DMS79 (cell line): ENCODE measurements around the gene ACOT8.
"Not testable (repeated sequence)": the region's sequence is repeated elsewhere in the genome, so short reads cannot be mapped to it uniquely, and the experiment has no call there.

ENCODE experiments used
- DNase-seq: peaks from one replicate; lab custom pipeline; 2025; lab: John Stamatoyannopoulos, UW

ACOT8 gene

GRCh38 chr20:45857114-45857881, at the start of gene ACOT8, which contains the start of gene ZSWIM3:
ACOT8 (minus strand) TSS chr20:45857392; CDS start chr20:45857315, 77 bp downstream.
ZSWIM3 (plus strand) TSS chr20:45857614; CDS start chr20:45857826, 212 bp downstream.
- peak; percentile 91 for DNase-seq

DNA sequence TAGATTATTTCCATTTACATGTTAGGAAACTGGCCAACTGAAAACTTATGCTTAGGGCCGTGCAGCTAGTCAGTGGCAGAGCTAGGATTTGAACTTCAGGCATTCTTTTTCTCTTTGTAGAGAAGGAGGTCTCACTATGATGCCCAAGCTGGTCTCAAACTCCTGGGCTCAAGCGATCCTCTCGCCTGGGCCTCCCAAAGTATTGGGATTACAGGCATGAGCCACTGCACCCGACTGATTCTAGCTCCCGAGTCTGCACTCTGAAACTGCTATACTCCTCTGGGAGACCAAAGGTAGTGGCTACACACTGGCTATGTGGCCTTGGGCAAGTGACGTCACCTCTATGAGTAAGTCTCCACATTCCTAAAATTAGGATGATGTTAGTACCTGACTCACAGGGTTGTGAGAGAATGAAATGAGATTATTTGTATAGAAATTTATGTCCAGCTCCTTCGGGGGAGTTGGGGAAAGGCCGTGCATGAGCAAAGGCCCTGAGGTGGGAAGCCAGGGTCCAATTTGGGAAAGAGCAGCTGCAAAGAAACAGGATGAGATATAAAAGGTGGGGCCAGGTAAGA, 48.4 kb upstream of the ACOT8 start:
- no peak for DNase-seq

DNA sequence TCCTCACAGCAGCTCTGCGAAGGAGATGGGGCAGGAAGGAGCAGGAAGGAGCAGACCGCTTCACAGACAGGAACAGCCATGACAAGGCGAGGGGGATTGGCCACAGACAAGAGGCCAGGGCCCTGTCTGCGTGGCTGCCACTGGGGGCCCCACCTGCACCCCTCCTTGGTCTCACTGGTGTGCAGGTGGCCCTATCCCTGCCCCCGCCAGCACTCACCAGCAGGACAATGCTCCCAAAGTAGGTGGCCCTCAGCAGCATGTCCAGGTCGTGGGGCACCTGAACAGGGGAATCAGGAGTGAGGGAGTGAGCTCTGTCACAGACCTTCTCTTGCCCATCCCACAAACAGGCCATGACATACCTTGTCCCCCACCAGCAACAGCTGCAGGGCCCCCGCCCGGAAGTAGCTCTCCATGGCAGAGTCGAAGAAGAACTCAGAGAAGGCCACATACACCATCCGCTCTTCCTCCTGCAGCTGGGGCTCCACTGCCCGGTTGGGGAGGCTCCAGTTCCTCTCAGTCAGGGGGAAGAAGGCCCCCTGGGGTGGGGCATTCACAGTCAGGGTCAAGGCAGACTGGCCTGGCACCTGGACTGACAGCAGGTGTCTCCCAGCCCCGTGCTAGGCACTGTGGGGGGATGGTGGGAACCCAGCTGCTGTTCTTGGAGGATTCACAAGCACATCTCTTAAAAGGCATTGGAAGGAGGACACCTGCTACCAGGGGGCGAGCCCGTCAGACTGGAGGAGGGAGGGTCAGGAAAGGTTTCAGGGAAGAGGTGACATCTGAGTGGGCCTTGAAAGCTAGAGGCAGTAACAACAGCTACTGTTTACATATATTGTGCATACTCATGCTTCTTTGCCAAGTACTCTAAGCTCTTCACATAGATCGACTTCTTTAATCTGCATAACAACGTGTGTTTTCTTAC, 47.7 kb upstream of the ACOT8 start:
- DNase-seq = no peak

DNA sequence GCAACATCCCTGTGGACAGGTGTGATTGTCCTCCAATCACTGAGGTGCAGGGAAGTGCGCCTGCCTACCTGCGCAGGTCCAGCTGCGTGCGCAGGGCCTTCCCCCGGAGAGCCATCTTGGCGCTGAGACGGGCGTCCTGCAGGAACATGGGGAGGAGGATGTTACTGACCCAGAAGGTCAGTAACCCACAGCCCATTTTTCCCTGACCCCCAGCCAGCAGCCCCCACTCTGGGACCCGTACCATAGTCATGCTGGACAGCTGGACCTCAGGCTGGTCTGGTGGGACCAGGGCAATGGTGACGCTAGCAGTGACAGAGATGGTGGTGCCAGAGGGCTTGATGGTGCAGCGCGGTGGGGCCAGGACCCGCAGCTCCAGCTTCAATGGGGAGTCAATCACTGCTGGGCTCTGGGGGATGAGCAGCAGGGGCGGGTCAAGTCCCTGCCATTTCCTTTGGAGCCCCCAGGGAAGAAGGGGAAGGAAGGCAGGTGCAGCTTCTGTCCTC, 45.1 kb upstream of the ACOT8 start:
- no peak for DNase-seq

DNA sequence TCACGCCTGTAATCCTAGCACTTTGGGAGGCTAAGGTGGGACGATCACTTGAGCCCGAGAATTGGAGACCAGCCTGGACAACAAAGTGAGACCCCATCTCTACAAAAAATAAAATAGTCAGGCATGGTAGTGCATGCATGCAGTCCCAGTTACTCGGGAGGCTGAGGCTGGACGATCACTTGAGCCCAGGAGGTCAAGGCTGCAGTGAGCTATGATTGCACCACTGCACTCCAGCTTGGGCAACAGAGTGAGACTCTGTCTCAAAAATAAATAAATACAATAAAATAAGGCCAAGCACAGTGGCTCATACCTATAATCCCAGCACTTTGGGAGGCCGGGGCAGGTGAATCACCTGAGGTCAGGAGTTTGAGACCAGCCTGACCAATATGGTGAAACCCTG, 44.1 kb upstream of the ACOT8 start:
- not testable (repeated sequence) for DNase-seq

- DNase-seq = no peak
Observed at GRCh38 chr20:45899046-45899835, 42.0 kb upstream of the ACOT8 start.

DNA sequence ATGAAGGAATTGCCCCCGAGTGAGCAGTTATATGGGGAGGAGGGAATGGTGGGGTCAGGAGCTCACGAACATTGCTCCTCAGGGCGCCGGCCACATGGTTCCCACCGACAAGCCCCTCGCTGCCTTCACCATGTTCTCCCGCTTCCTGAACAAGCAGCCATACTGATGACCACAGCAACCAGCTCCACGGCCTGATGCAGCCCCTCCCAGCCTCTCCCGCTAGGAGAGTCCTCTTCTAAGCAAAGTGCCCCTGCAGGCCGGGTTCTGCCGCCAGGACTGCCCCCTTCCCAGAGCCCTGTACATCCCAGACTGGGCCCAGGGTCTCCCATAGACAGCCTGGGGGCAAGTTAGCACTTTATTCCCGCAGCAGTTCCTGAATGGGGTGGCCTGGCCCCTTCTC, 41.1 kb upstream of the ACOT8 start:
- no peak for DNase-seq

- no peak for DNase-seq
Observed at GRCh38 chr20:45897692-45898091, 40.5 kb upstream of the ACOT8 start.

DNA sequence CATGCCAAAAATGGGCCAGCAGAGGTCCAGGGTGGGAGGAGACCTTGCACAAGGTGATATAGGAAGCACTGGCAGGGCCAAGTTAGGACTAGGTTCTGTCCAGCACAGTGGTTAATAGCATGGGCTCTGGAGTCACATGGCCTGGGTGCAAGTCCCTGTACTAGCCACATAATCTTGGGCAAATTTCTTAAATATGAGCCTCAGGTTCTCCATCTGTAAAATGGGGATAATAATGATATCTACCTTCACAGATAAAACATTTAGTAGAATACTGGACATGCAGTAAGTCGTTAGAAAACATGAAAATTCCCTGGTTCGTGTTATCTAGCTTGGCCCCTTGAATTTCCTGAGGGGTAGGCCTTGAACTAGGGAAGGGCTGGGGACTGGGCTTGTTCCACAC, 40.1 kb upstream of the ACOT8 start:
- no peak for DNase-seq

DNA sequence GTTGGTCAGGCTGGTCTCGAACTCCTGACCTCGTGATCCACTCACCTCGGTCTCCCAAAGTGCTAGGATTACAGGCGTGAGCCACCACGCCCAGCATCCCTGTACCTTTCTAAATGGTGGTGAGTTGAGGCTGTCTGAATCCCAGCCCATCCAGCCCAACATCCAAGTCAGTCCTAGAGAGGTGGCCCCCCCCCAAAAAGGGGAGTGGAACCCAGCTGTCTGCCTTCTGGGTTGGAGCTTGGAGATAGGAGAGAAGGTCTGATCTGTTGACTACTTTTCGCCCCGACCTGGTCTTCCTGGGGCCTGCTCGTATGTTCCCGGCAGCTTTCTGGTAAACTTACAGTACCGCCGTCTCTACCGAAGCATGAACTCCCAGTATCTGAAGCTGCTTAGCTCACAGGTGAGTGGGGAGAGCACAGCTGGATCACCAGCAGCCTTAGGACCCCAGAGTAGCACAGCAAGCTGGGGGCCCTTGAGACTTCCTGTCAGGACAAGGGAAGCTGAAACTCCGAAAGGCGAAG, 39.5 kb upstream of the ACOT8 start:
- no peak for DNase-seq

GRCh38 chr20:45894797-45895196, 37.6 kb upstream of the ACOT8 start:
- no peak for DNase-seq

- DNase-seq = no peak
Observed at GRCh38 chr20:45893831-45894230, 36.6 kb upstream of the ACOT8 start.

- no peak for DNase-seq
Observed at GRCh38 chr20:45892828-45893500, 35.8 kb upstream of the ACOT8 start.

DNA sequence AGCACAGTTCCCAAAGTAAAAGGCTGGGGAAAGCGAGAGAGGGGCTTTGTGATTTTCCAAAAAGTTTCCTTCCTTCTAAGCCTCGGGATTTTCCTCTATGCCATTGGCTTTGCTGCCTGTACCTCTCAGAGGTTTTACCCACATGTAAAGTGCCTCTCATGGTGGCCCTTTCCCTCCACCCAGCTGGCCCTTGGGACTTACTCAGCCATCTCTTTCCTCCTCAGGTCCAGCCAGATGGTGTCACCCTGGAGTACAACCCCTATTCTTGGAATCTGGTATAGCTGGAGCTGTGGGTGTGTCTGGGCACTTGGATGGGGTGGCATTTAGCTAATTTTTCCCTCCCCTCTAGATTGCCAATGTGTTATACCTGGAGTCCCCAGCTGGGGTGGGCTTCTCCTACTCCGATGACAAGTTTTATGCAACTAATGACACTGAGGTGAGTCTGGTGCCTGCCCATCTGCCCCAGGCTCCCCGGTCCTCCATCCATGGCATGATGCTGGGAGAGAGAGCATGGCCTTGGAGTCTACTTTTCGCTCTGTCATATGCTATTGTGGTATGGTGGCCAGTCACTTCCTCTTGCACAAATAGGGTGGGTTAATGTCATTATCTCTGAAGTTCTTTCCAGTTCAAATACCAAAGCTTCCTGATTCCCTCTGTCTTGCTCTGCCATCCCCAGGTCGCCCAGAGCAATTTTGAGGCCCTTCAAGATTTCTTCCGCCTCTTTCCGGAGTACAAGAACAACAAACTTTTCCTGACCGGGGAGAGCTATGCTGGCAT, 35.0 kb upstream of the ACOT8 start:
- DNase-seq = no peak

- peak; percentile 27 for DNase-seq
Observed at GRCh38 chr20:45890985-45891983, 34.1 kb upstream of the ACOT8 start, which contains the start of the genes CTSA and NEURL2. CTSA (plus strand) TSS chr20:45891335; CDS start chr20:45891569, 234 bp downstream. NEURL2 (minus strand) TSS chr20:45891208; CDS start chr20:45890991, 217 bp downstream.

- no peak for DNase-seq
Observed at GRCh38 chr20:45890077-45890984, 33.1 kb upstream of the ACOT8 start.

- no peak for DNase-seq
Observed at GRCh38 chr20:45888681-45889080, 31.5 kb upstream of the ACOT8 start.
